Kidney epithelial cell (primary cell): Measurements from ENCODE around the gene KARS1. TPM values are rescaled to one million over a fixed set of nuclear protein-coding genes. Genes with fewer than 3 reads are reported as not detected.

ENCODE experiments used
- DNase-seq: peaks from one replicate; pipeline ENCODE4 v3.0.0-alpha.2; 2010; ENCODE audit warnings: low read depth
- H3K27me3 ChIP-seq: 2 replicates; pipeline ENCODE4 v1.6.0; 2011; ENCODE audit warnings: low read length; ENCODE audit not compliant: control insufficient read depth, insufficient read depth
- H3K36me3 ChIP-seq: 2 replicates; pipeline ENCODE4 v1.5.1; 2011; ENCODE audit warnings: low read length; ENCODE audit not compliant: control insufficient read depth, insufficient read depth
- H3K4me3 ChIP-seq: 2 replicates; pipeline ENCODE4 v1.5.1; 2011; ENCODE audit warnings: low read depth, mild to moderate bottlenecking, control low read depth, low read length
- total RNA-seq: library from RNA; depleted of rRNA; stranded (reverse); fragments of >200 nt; gene quantifications from 2 replicates; pipeline ENCODE4 v1.2.3, GENCODE V29; 2015
- TF ChIP-seq, protein P1 (sequence below): IDR thresholded peaks from 2 replicates; pipeline ENCODE4 v1.5.1; 2011; ENCODE audit warnings: mild to moderate bottlenecking, moderate library complexity, low read length, control low read depth, inconsistent platforms; ENCODE audit not compliant: insufficient read depth, poor library complexity, severe bottlenecking

The KARS1 gene
- total RNA-seq, 1 donor from 2014 or later: 233 TPM

DNA sequence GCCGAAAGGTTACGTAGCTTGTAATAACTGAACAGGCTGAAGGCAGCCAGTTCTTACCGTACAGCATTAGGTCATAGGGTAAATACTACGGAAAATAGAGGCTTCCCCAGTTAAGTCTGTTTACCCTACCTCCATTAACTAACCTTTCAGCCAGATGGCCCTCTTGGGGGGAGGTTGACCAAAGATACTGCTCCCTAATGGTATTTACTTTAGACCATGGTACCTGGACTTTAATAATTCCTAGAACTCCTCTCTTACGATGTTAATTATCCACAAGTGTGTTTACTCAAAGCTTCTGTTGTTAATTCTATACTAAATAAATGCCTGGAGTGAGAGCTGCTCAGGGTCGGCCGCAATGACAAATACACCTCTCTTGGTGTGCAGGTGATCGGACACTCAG lies 14.6 kb downstream of the KARS1 start:
- TF ChIP-seq, protein P1, sequence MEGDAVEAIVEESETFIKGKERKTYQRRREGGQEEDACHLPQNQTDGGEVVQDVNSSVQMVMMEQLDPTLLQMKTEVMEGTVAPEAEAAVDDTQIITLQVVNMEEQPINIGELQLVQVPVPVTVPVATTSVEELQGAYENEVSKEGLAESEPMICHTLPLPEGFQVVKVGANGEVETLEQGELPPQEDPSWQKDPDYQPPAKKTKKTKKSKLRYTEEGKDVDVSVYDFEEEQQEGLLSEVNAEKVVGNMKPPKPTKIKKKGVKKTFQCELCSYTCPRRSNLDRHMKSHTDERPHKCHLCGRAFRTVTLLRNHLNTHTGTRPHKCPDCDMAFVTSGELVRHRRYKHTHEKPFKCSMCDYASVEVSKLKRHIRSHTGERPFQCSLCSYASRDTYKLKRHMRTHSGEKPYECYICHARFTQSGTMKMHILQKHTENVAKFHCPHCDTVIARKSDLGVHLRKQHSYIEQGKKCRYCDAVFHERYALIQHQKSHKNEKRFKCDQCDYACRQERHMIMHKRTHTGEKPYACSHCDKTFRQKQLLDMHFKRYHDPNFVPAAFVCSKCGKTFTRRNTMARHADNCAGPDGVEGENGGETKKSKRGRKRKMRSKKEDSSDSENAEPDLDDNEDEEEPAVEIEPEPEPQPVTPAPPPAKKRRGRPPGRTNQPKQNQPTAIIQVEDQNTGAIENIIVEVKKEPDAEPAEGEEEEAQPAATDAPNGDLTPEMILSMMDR: no peak
- peaks cover 4% of the 10 kb centered on the region for H3K36me3 ChIP-seq
- DNase-seq: no peak
- H3K27me3 ChIP-seq: no peaks in the 10 kb centered on the region
- H3K4me3 ChIP-seq: no peak overlapping the region

DNA sequence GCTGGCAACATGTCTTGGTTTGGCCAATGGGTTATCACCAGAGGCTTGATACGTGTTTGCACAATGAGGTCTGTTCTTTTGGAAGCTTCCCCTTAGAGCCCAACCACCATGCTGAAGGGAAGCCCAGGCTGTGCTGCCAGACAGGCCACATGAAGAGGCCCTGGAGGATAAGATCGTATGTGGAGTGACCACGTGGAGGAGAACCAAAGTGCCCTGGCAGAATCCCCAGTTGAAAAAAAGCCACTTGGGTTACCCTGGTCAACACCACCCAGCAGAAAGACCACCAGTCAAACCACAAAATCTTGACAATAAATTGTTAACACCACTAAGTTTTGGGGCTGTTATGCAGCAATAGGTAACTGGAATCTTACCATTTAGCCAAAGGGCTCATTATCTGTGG lies 17.4 kb downstream of the KARS1 start:
- TF ChIP-seq, protein P1: no peak
- Histone ChIP-seq H3K36me3 (peaks cover 5% of the 10 kb centered on the region), H3K27me3 (no peaks in the 10 kb centered on the region), H3K4me3 (no peak overlapping the region)
- no peak for DNase-seq

- TF ChIP-seq, protein P1: no peak
- no peak overlapping the region for H3K4me3 ChIP-seq
- no peaks in the 10 kb centered on the region for H3K27me3 ChIP-seq
- peaks cover 5% of the 10 kb centered on the region for H3K36me3 ChIP-seq
- no peak for DNase-seq
Measured at GRCh38 chr16:75629132-75629531, 18.3 kb downstream of the KARS1 start.

- peaks cover 5% of the 10 kb centered on the region for H3K36me3 ChIP-seq
- DNase-seq: no peak
Measured at GRCh38 chr16:75628351-75628750, 19.1 kb downstream of the KARS1 start.

GRCh38 chr16:75627851-75628250 lies 19.6 kb downstream of the KARS1 start:
- peaks cover 5% of the 10 kb centered on the region for H3K36me3 ChIP-seq

More at GRCh38 chr16:75628351-75628750, 19.1 kb downstream of the KARS1 start:
- TF ChIP-seq, protein P1: no peak
- no peak overlapping the region for H3K4me3 ChIP-seq
- H3K27me3 ChIP-seq: no peaks in the 10 kb centered on the region

DNA sequence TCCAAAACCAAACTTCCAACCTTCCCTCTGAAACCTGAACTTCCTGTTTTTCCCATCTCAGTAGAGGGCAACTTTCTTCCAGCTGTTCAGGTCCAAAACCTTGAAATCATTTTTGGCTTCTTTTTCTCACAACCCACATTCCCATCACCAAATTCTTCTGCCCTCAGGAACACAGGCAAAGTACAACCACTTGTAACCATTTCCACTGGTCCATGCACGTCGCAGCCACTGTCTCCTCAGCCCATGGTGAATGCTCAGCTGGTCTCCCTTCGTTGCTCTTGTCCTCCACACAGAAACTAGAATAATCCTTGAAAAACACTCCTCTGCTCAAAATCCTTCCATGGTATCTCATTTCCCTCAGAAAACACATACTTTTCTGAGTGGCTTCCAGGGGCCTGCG lies 20.7 kb downstream of the KARS1 start:
- TF ChIP-seq, protein P1: no peak

More at GRCh38 chr16:75627851-75628250, 19.6 kb downstream of the KARS1 start:
- Histone ChIP-seq H3K4me3 (no peak overlapping the region), H3K27me3 (no peaks in the 10 kb centered on the region)
- TF ChIP-seq, protein P1: no peak
- DNase-seq: no peak

More for the DNA sequence above, 20.7 kb downstream of the KARS1 start:
- Histone ChIP-seq H3K4me3 (no peak overlapping the region), H3K36me3 (peaks cover 5% of the 10 kb centered on the region), H3K27me3 (no peaks in the 10 kb centered on the region)
- no peak for DNase-seq
